OCI-LY1 (cell line): ENCODE measurements around the gene COG2.

Source experiments
- CTCF ChIP-seq: fragments of 200-600 bp; sonication (generic), shearing (Covaris generic); IDR thresholded peaks from 2 replicates; pipeline ENCODE4 v1.5.1; 2017; ENCODE audit warnings: mild to moderate bottlenecking, antibody characterized with exemption, low read length, moderate library complexity, mixed read lengths
- EZH2 ChIP-seq: fragments of 200-600 bp; sonication (generic), shearing (Covaris generic); IDR thresholded peaks from 2 replicates; pipeline ENCODE4 v1.8.0; 2017; ENCODE audit warnings: borderline replicate concordance, mixed run types, mild to moderate bottlenecking, antibody characterized with exemption, low read length, moderate library complexity, mixed read lengths

- no peak for TF ChIP-seq CTCF
- TF ChIP-seq EZH2, result no peak
Observed at GRCh38 chr1:230599926-230600656, 42.2 kb upstream of the COG2 start.
